PC-9 (cell line): ENCODE data around the gene CNTFR. TPM values are rescaled to one million over a fixed set of nuclear protein-coding genes. Genes with fewer than 3 reads are reported as not detected.

Experiments used
- BruUV-seq: library from RNA; stranded (reverse); fragments of 400-500 nt; replicated peaks from 2 replicates; lab custom pipeline; 2021; lab: Mats Ljungman, UMichigan
- CTCF ChIA-PET: fragments of 300-600 bp; sonication (Branson Sonifier 250); formaldehyde crosslinking; loops from one replicate; lab custom pipeline; 2022; ENCODE audit warnings: antibody characterized with exemption; lab: Charles Lee
- POLR2A ChIA-PET: fragments of 300-600 bp; sonication (Branson Sonifier 250); formaldehyde crosslinking; loops from one replicate; lab custom pipeline; 2022; ENCODE audit warnings: antibody characterized with exemption; ENCODE audit not compliant: unreplicated experiment; lab: Charles Lee
- DNase-seq, 2 experiments: peaks; one replicate each; pipeline versions ENCODE4 v3.0.0 to v3.0.0-alpha.2; 2015 to 2022; ENCODE audit warnings: mixed read lengths in 1 of 2
- H2AFZ ChIP-seq: fragments of 200-600 bp; sonication (generic); 2 replicates; pipeline ENCODE4 v1.8.1; 2017; ENCODE audit warnings: antibody characterized with exemption
- H3F3A ChIP-seq: fragments of 200-600 bp; sonication (generic); 2 replicates; pipeline ENCODE4 v1.8.1; 2017; ENCODE audit warnings: antibody characterized with exemption, mild to moderate bottlenecking, low read depth; ENCODE audit not compliant: insufficient read depth
- H3K27ac ChIP-seq: fragments of 200-600 bp; sonication (generic); 2 replicates; pipeline ENCODE4 v1.6.1; 2016; ENCODE audit warnings: mixed run types
- H3K27me3 ChIP-seq: fragments of 200-600 bp; sonication (generic); 2 replicates; pipeline ENCODE4 v1.6.1; 2016; ENCODE audit warnings: low read depth, mixed run types; ENCODE audit not compliant: insufficient read depth
- H3K36me3 ChIP-seq: fragments of 200-600 bp; sonication (generic); 2 replicates; pipeline ENCODE4 v1.6.1; 2016; ENCODE audit warnings: low read depth, mixed run types
- H3K4me1 ChIP-seq: fragments of 200-600 bp; sonication (generic); replicated peaks from 2 replicates; pipeline ENCODE4 v1.6.1; 2016; ENCODE audit warnings: mixed run types; ENCODE audit not compliant: insufficient read depth
- H3K4me2 ChIP-seq: fragments of 200-600 bp; sonication (generic); 2 replicates; pipeline ENCODE4 v1.6.1; 2017; ENCODE audit warnings: mixed run types
- H3K4me3 ChIP-seq: fragments of 200-600 bp; sonication (generic); 2 replicates; pipeline ENCODE4 v1.6.1; 2016; ENCODE audit warnings: mixed run types
- H3K79me2 ChIP-seq: fragments of 200-600 bp; sonication (generic); 2 replicates; pipeline ENCODE4 v1.6.1; 2017; ENCODE audit warnings: low read depth, mixed run types
- H3K9me2 ChIP-seq: fragments of 200-600 bp; sonication (generic); 2 replicates; pipeline ENCODE4 v1.8.1; 2017; ENCODE audit warnings: mild to moderate bottlenecking; ENCODE audit not compliant: insufficient read depth
- H3K9me3 ChIP-seq: fragments of 200-600 bp; sonication (generic); 2 replicates; pipeline ENCODE4 v1.8.1; 2016; ENCODE audit warnings: low read depth; ENCODE audit not compliant: insufficient read depth
- H4K20me1 ChIP-seq: fragments of 200-600 bp; sonication (generic); 2 replicates; pipeline ENCODE4 v1.8.1; 2017; ENCODE audit not compliant: insufficient read depth
- CTCF ChIP-seq: fragments of 200-600 bp; sonication (generic); conservative IDR thresholded peaks from 2 replicates; pipeline ENCODE4 v1.6.1; 2017; ENCODE audit warnings: mixed run types, antibody characterized with exemption, mild to moderate bottlenecking, moderate library complexity
- EZH2 ChIP-seq: fragments of 200-600 bp; sonication (generic); IDR thresholded peaks from 2 replicates; pipeline ENCODE4 v1.8.0; 2017; ENCODE audit warnings: antibody characterized with exemption, low read depth
- intact Hi-C: fragments of 100-400 bp; cut with micrococcal nuclease; formaldehyde crosslinking; loops from one replicate; pipeline ENCODE4 v1.10.0; 2022; ENCODE audit not compliant: unreplicated experiment
- total RNA-seq: library from RNA; stranded (reverse); gene quantifications from 2 replicates; pipeline ENCODE4 v1.2.3, GENCODE V29; 2021

Gene CNTFR
- total RNA-seq, 1 experiment from 2014 or later, result not detected

- Histone ChIP-seq H3K79me2 (no peaks in the 10 kb centered on the region), H3K36me3 (no peaks in the 10 kb centered on the region), H3K27ac (no peak overlapping the region), H3K4me1 (no peaks in the 10 kb centered on the region), H3K9me3 (no peaks in the 10 kb centered on the region), H3K27me3 (peaks cover 11% of the 10 kb centered on the region), H3K9me2 (no peaks in the 10 kb centered on the region), H4K20me1 (no peaks in the 10 kb centered on the region), H3K4me2 (no peak overlapping the region), H3K4me3 (no peak overlapping the region), H3F3A (no peaks in the 10 kb centered on the region), H2AFZ (no peak overlapping the region)
- POLR2A ChIA-PET, result no interaction called here
- no peak for DNase-seq
- CTCF ChIA-PET, result no interaction called here
- BruUV-seq, result no TSS peak
- TF ChIP-seq EZH2, result no peak
- no peak for TF ChIP-seq CTCF
- intact Hi-C loops, result no loop called here
Measured at GRCh38 chr9:34592895-34593601, 3.5 kb upstream of the CNTFR start.

DNA sequence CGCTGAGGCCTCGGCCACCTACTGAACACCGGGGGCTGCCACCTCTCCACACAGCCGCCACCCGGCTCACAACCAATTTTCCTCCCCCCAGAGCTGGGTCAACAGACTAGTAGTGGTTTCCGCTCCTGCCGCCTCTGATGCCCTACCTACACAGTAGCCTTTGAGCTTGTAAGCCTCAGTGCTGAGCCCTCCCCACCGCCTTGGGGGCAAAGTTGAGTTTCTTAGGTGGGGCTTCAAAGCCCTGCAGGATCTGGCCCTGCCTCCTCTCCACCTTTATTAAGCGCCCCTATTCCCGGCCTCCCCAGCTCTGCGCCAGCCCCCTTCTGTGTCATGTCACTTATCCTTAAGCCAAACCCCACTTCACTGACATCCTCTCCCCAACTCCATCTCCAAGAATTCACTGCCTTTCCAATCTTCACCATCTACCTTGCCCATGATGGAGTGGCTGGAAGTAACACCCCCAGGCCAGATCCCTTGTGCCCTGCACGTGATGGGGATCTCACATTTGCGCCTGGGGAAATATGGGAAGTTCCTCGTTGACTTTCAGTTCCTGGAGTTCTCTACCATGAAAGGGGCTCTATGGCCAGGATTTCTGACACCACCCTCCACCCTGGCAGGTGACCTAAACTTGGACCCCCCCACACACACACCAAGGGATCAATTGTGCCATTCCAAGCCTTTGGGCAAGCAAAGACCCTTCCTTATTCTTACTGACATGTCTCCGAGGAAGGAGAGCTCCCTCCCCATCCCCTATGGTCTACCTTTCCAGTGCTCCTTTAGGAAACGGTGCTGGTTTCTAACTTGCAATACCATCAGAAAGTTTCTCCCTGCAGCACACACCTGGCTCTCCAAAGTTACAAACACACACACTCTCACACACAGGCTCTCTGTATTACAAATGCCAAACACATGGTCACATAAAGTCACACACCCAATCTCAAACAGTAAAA is 2.7 kb upstream of the CNTFR start:
- H3K4me3 ChIP-seq, result no peak overlapping the region
- no peak overlapping the region for H3K27ac ChIP-seq
- DNase-seq, result no peak
- TF ChIP-seq EZH2 (no peak), CTCF (peak; percentile 50; the same call in 1 of the 2 replicates)
- H3K79me2 ChIP-seq, result no peaks in the 10 kb centered on the region
- no peaks in the 10 kb centered on the region for H3F3A ChIP-seq
- intact Hi-C loops, result loop anchor here (1.0 to 2.0 kb wide), 3 partner anchors 44 to 189 kb away; no protein-coding TSS in a partner anchor
- H3K4me1 ChIP-seq, result no peaks in the 10 kb centered on the region
- H3K27me3 ChIP-seq, result peaks cover 16% of the 10 kb centered on the region
- ChIA-PET CTCF (interaction anchor here (1.2 to 1.5 kb wide), 3 partner anchors 188 to 261 kb away, joined by 3 to 12 read pairs (median 4); no protein-coding TSS in a partner anchor), POLR2A (no interaction called here)
- BruUV-seq, result no TSS peak
- no peaks in the 10 kb centered on the region for H3K36me3 ChIP-seq
- no peak overlapping the region for H3K4me2 ChIP-seq
- no peaks in the 10 kb centered on the region for H3K9me3 ChIP-seq
- no peaks in the 10 kb centered on the region for H3K9me2 ChIP-seq
- no peak overlapping the region for H2AFZ ChIP-seq
- no peaks in the 10 kb centered on the region for H4K20me1 ChIP-seq

DNA sequence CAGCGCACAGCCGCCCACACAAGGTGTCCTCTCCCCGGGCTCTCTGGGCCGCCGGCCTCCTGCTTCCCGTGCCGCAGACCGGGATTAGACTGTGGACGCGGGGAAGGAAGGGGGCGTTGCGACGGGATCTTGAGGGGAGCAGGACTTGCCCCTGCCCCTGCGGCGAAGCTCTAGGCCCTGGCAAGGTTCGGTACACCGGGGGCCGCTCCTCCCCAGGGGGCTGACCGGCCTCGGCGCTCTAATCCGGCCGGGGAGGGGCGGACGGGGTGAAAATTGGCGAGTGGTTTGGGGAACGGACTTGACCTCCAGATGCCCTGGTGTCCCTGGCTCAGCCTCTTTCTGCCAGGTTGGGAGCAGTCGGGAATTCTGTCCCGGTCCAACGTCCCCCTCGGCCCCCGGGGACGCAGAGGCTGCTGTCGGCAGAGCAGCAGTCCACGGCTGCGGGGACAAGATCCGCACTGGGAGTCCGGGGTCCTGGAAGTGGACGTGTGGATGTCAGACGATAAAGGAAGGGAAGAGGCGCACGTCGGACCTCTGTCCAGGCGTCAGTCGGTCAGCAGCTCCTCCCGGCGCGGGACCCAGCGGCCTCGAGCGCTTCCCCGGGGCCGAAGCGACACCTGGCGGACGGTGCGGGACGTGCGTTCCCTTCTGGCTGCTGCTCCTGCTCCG is 1.9 kb upstream of the CNTFR start:
- ChIA-PET CTCF (interaction anchor here (0.6 to 1.5 kb wide), 5 partner anchors 41 to 260 kb away, joined by 3 to 12 read pairs (median 4); no protein-coding TSS in a partner anchor), POLR2A (no interaction called here)
- no peaks in the 10 kb centered on the region for H3K9me2 ChIP-seq
- peak; percentile 49 to 75 for DNase-seq
- no peak overlapping the region for H2AFZ ChIP-seq
- H3K4me1 ChIP-seq, result no peaks in the 10 kb centered on the region
- peaks cover 24% of the 10 kb centered on the region for H3K27me3 ChIP-seq
- no peaks in the 10 kb centered on the region for H3K36me3 ChIP-seq
- no peaks in the 10 kb centered on the region for H4K20me1 ChIP-seq
- no peaks in the 10 kb centered on the region for H3K79me2 ChIP-seq
- TF ChIP-seq CTCF (peak; percentile 80), EZH2 (0 out of 2 replicates have a peak, but pooled peaks have one; percentile 57)
- H3K9me3 ChIP-seq, result no peaks in the 10 kb centered on the region
- no peak overlapping the region for H3K4me3 ChIP-seq
- H3K27ac ChIP-seq, result no peak overlapping the region
- intact Hi-C loops, result loop anchor here (1.0 to 2.0 kb wide), 3 partner anchors 43 to 189 kb away; no protein-coding TSS in a partner anchor
- no TSS peak for BruUV-seq
- 0 out of 2 replicates have a peak overlapping the region, but pooled peaks have one; percentile 42 for H3K4me2 ChIP-seq
- no peaks in the 10 kb centered on the region for H3F3A ChIP-seq
